Upper lobe of left lung (tissue), 4 donors: ENCODE measurements around the gene CDRT4.

Experiments used
- POLR2A ChIP-seq, 4 donors: fragments of 450-650 bp; IDR thresholded peaks; one replicate each; pipeline ENCODE4 v1.5.1; 2016 to 2017; ENCODE audit warnings: antibody characterized with exemption in 4 of 4, mild to moderate bottlenecking in 2 of 4
- POLR2AphosphoS5 ChIP-seq, 2 donors: sonication (generic); formaldehyde crosslinking; IDR thresholded peaks; one replicate each; pipeline ENCODE4 v1.5.1; 2017; ENCODE audit warnings: antibody characterized with exemption in 2 of 2
- TF ChIP-seq, protein P1 (sequence below), 6 experiments: fragments of 450-650 bp in 4 of 6; fragments of 200-600 bp in 2 of 6; sonication (generic) in 2 of 6; IDR thresholded peaks; one replicate each; pipeline ENCODE4 v1.5.1; 2016 to 2019; ENCODE audit warnings: antibody characterized with exemption in 6 of 6

DNA sequence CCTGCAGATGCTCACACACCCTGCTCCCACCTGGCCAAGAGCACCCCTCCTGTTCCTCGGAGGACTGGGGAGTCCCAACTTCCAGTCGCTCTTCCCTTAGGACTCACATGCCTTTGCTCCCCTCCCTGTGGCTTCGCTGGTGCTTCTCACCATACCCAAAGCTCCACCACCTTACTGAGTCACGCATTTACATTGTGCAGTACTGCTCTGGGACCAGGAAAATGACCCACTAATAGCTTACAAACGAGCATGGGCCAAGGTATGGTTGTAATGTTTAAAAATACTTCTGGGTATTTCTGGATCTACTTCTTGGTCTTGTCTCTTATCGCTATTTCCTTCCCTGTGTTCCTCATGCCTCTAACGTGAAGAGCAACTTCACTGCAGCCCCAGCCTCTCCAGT is 41.0 kb upstream of the CDRT4 start:
- TF ChIP-seq, protein P1, sequence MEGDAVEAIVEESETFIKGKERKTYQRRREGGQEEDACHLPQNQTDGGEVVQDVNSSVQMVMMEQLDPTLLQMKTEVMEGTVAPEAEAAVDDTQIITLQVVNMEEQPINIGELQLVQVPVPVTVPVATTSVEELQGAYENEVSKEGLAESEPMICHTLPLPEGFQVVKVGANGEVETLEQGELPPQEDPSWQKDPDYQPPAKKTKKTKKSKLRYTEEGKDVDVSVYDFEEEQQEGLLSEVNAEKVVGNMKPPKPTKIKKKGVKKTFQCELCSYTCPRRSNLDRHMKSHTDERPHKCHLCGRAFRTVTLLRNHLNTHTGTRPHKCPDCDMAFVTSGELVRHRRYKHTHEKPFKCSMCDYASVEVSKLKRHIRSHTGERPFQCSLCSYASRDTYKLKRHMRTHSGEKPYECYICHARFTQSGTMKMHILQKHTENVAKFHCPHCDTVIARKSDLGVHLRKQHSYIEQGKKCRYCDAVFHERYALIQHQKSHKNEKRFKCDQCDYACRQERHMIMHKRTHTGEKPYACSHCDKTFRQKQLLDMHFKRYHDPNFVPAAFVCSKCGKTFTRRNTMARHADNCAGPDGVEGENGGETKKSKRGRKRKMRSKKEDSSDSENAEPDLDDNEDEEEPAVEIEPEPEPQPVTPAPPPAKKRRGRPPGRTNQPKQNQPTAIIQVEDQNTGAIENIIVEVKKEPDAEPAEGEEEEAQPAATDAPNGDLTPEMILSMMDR (IDR thresholded peaks at IDR 0.05), result no peak
- TF ChIP-seq POLR2A (IDR thresholded peaks at IDR 0.05) (no peak), POLR2AphosphoS5 (IDR thresholded peaks at IDR 0.05) (no peak)
